ENCODE data around the gene NUBPL.
"Not testable (repeated sequence)": the region's sequence is repeated elsewhere in the genome, so short reads cannot be mapped to it uniquely, and the experiment has no call there.

Gene NUBPL

GRCh38 chr14:31727797-31728196 lies 166.6 kb downstream of the NUBPL start:
- FAIRE-seq, result no peak
- DNase-seq (ENCODE audit: low spot score), result no peak

- FAIRE-seq (no peak), DNase-seq (ENCODE audit: low spot score) (no peak)
These were observed 179.5 kb downstream of the NUBPL start for GRCh38 chr14:31740688-31741087.

- FAIRE-seq (no peak), DNase-seq (ENCODE audit: low spot score) (no peak)
These were observed 184.5 kb downstream of the NUBPL start for GRCh38 chr14:31745741-31746140.

- DNase-seq (ENCODE audit: low spot score) (no peak), FAIRE-seq (no peak)
These were observed 185.1 kb downstream of the NUBPL start for GRCh38 chr14:31746326-31746725.

- DNase-seq (ENCODE audit: low spot score) (no peak), FAIRE-seq (no peak)
These were observed 188.1 kb downstream of the NUBPL start for GRCh38 chr14:31749275-31749674.

- not testable (repeated sequence) for DNase-seq (ENCODE audit: low spot score); FAIRE-seq
These were observed 189.8 kb downstream of the NUBPL start for GRCh38 chr14:31751047-31751446.

- DNase-seq (ENCODE audit: low spot score) (no peak), FAIRE-seq (no peak)
These were observed 191.9 kb downstream of the NUBPL start for GRCh38 chr14:31752867-31753661.

GRCh38 chr14:31758941-31759340 lies 197.7 kb downstream of the NUBPL start:
- FAIRE-seq (no peak), DNase-seq (ENCODE audit: low spot score) (no peak)

- FAIRE-seq, result no peak
These were observed 199.1 kb downstream of the NUBPL start for GRCh38 chr14:31760277-31760676.

GRCh38 chr14:31761325-31761724 lies 200.1 kb downstream of the NUBPL start:
- no peak for FAIRE-seq
- no peak for DNase-seq (ENCODE audit: low spot score)

More at GRCh38 chr14:31760277-31760676, 199.1 kb downstream of the NUBPL start:
- no peak for DNase-seq (ENCODE audit: low spot score)

- no peak for DNase-seq (ENCODE audit: low spot score)
- no peak for FAIRE-seq
These were observed 201.8 kb downstream of the NUBPL start for GRCh38 chr14:31763041-31763440.

- no peak for DNase-seq (ENCODE audit: low spot score)
- no peak for FAIRE-seq
These were observed 205.2 kb downstream of the NUBPL start for GRCh38 chr14:31766315-31766892.

- DNase-seq (ENCODE audit: low spot score) (no peak), FAIRE-seq (no peak)
These were observed 207.2 kb downstream of the NUBPL start for GRCh38 chr14:31768355-31768754.

GRCh38 chr14:31770271-31770670 lies 209.1 kb downstream of the NUBPL start:
- no peak for DNase-seq (ENCODE audit: low spot score)
- no peak for FAIRE-seq

GRCh38 chr14:31774567-31774966 lies 213.4 kb downstream of the NUBPL start:
- DNase-seq (ENCODE audit: low spot score) (no peak), FAIRE-seq (no peak)

- DNase-seq (ENCODE audit: low spot score) (no peak), FAIRE-seq (no peak)
These were observed 216.1 kb downstream of the NUBPL start for GRCh38 chr14:31777312-31777711.

GRCh38 chr14:31781578-31781977 lies 220.4 kb downstream of the NUBPL start:
- no peak for FAIRE-seq
- DNase-seq (ENCODE audit: low spot score), result no peak

- DNase-seq (ENCODE audit: low spot score), result no peak
- FAIRE-seq, result no peak
These were observed 224.4 kb downstream of the NUBPL start for GRCh38 chr14:31785574-31785973.

- FAIRE-seq (no peak), DNase-seq (ENCODE audit: low spot score) (peak; percentile 15)
These were observed 226.2 kb downstream of the NUBPL start for GRCh38 chr14:31787377-31787776.

GRCh38 chr14:31788340-31788739 lies 227.1 kb downstream of the NUBPL start:
- FAIRE-seq (no peak), DNase-seq (ENCODE audit: low spot score) (no peak)

- no peak for FAIRE-seq
- no peak for DNase-seq (ENCODE audit: low spot score)
These were observed 231.5 kb downstream of the NUBPL start for GRCh38 chr14:31792726-31793125.

GRCh38 chr14:31797946-31798345 lies 236.7 kb downstream of the NUBPL start:
- not testable (repeated sequence) for DNase-seq (ENCODE audit: low spot score); FAIRE-seq

- DNase-seq (ENCODE audit: low spot score) (no peak), FAIRE-seq (no peak)
These were observed 241.6 kb downstream of the NUBPL start for GRCh38 chr14:31802838-31803237.
